NCI-H2107 treated with DMSO at 0.1 percent for 48 hours (cell line): ENCODE measurements around the gene MXD3.
A peak's percentile ranks its signal among the peaks of the same experiment; 100 is the strongest.
"Not testable (repeated sequence)": the region's sequence is repeated elsewhere in the genome, so short reads cannot be mapped to it uniquely, and the experiment has no call there.

Source experiments
- DNase-seq: peaks from one replicate; lab custom pipeline; 2025; ENCODE audit not compliant: unreplicated experiment; lab: John Stamatoyannopoulos, UW

The MXD3 gene

GRCh38 chr5:177311723-177312648, at the start of gene MXD3:
TSS of gene MXD3 (minus strand) at chr5:177311898. CDS start at chr5:177311830, 68 bp downstream.
- peak; percentile 72 for DNase-seq

- DNase-seq: not testable (repeated sequence)
These were observed 49.0 kb upstream of the MXD3 start for GRCh38 chr5:177360740-177361139.

- DNase-seq: no peak
These were observed 48.2 kb upstream of the MXD3 start for GRCh38 chr5:177359860-177360259.

- DNase-seq: no peak
These were observed 47.8 kb upstream of the MXD3 start for GRCh38 chr5:177359451-177359851.

- no peak for DNase-seq
These were observed 46.7 kb upstream of the MXD3 start for GRCh38 chr5:177358370-177358819.

GRCh38 chr5:177357459-177358351, 46.0 kb upstream of the MXD3 start, which contains the start of gene RGS14:
TSS of gene RGS14 (plus strand) at chr5:177357924. CDS start at chr5:177358025, 101 bp downstream.
- DNase-seq: peak; percentile 10

GRCh38 chr5:177357146-177357458, 45.4 kb upstream of the MXD3 start:
- DNase-seq: no peak

GRCh38 chr5:177356746-177357145, 45.0 kb upstream of the MXD3 start:
- no peak for DNase-seq

- DNase-seq: no peak
These were observed 44.1 kb upstream of the MXD3 start for GRCh38 chr5:177355868-177356168.

- DNase-seq: no peak
These were observed 43.6 kb upstream of the MXD3 start for GRCh38 chr5:177355162-177355867.

- DNase-seq: no peak
These were observed 43.0 kb upstream of the MXD3 start for GRCh38 chr5:177354711-177355110.

- no peak for DNase-seq
These were observed 42.6 kb upstream of the MXD3 start for GRCh38 chr5:177354256-177354655.

GRCh38 chr5:177353093-177353492, 41.4 kb upstream of the MXD3 start:
- no peak for DNase-seq

GRCh38 chr5:177351392-177352329, 40.0 kb upstream of the MXD3 start, which contains the start of gene LMAN2:
TSS of gene LMAN2 (minus strand) at chr5:177351668. CDS start at chr5:177351647, 21 bp downstream.
- DNase-seq: peak; percentile 71

GRCh38 chr5:177350776-177351391, 39.2 kb upstream of the MXD3 start:
- DNase-seq: no peak

GRCh38 chr5:177349762-177350161, 38.1 kb upstream of the MXD3 start:
- no peak for DNase-seq

- no peak for DNase-seq
These were observed 37.6 kb upstream of the MXD3 start for GRCh38 chr5:177349362-177349647.

GRCh38 chr5:177347699-177348098, 36.0 kb upstream of the MXD3 start:
- DNase-seq: no peak

- DNase-seq: no peak
These were observed 35.1 kb upstream of the MXD3 start for GRCh38 chr5:177346820-177347219.

- DNase-seq: no peak
These were observed 33.2 kb upstream of the MXD3 start for GRCh38 chr5:177344891-177345290.
